ENCODE results near the gene GALNTL6.
"Not testable (repeated sequence)": the region's sequence is repeated elsewhere in the genome, so short reads cannot be mapped to it uniquely, and the experiment has no call there.

Gene GALNTL6

GRCh38 chr4:172393220-172393619 is 580.0 kb downstream of the GALNTL6 start:
- no peak for DNase-seq (ENCODE audit: low read depth)

GRCh38 chr4:172404676-172405075 is 591.5 kb downstream of the GALNTL6 start:
- DNase-seq (ENCODE audit: low read depth) = no peak

GRCh38 chr4:172410363-172410762 is 597.2 kb downstream of the GALNTL6 start:
- DNase-seq (ENCODE audit: low read depth) = no peak

GRCh38 chr4:172411149-172411548 is 597.9 kb downstream of the GALNTL6 start:
- no peak for DNase-seq (ENCODE audit: low read depth)

- DNase-seq (ENCODE audit: low read depth) = no peak
These were observed 599.8 kb downstream of the GALNTL6 start for GRCh38 chr4:172412851-172413580.

GRCh38 chr4:172428979-172429378 is 615.8 kb downstream of the GALNTL6 start:
- not testable (repeated sequence) for DNase-seq (ENCODE audit: low read depth)

- no peak for DNase-seq (ENCODE audit: low read depth)
These were observed 667.3 kb downstream of the GALNTL6 start for GRCh38 chr4:172480471-172480870.

- no peak for DNase-seq (ENCODE audit: low read depth)
These were observed 668.8 kb downstream of the GALNTL6 start for GRCh38 chr4:172481802-172482508.

GRCh38 chr4:172485007-172485406 is 671.8 kb downstream of the GALNTL6 start:
- no peak for DNase-seq (ENCODE audit: low read depth)

GRCh38 chr4:172486531-172486930 is 673.3 kb downstream of the GALNTL6 start:
- no peak for DNase-seq (ENCODE audit: low read depth)

GRCh38 chr4:172489861-172490260 is 676.7 kb downstream of the GALNTL6 start:
- DNase-seq (ENCODE audit: low read depth) = no peak

- DNase-seq (ENCODE audit: low read depth) = no peak
These were observed 682.6 kb downstream of the GALNTL6 start for GRCh38 chr4:172495769-172496168.

- no peak for DNase-seq (ENCODE audit: low read depth)
These were observed 684.1 kb downstream of the GALNTL6 start for GRCh38 chr4:172497321-172497720.

GRCh38 chr4:172514011-172514410 is 700.8 kb downstream of the GALNTL6 start:
- DNase-seq (ENCODE audit: low read depth) = no peak

- DNase-seq (ENCODE audit: low read depth) = no peak
These were observed 701.6 kb downstream of the GALNTL6 start for GRCh38 chr4:172514801-172515200.

GRCh38 chr4:172515266-172515879 is 702.2 kb downstream of the GALNTL6 start:
- no peak for DNase-seq (ENCODE audit: low read depth)

- no peak for DNase-seq (ENCODE audit: low read depth)
These were observed 704.2 kb downstream of the GALNTL6 start for GRCh38 chr4:172517391-172517790.

- DNase-seq (ENCODE audit: low read depth) = no peak
These were observed 708.0 kb downstream of the GALNTL6 start for GRCh38 chr4:172521248-172521647.

GRCh38 chr4:172521680-172522079 is 708.5 kb downstream of the GALNTL6 start:
- DNase-seq (ENCODE audit: low read depth) = no peak

- no peak for DNase-seq (ENCODE audit: low read depth)
These were observed 730.0 kb downstream of the GALNTL6 start for GRCh38 chr4:172543249-172543648.

GRCh38 chr4:172546782-172547181 is 733.6 kb downstream of the GALNTL6 start:
- DNase-seq (ENCODE audit: low read depth) = no peak

- no peak for DNase-seq (ENCODE audit: low read depth)
These were observed 734.5 kb downstream of the GALNTL6 start for GRCh38 chr4:172547724-172548123.

GRCh38 chr4:172553216-172553615 is 740.0 kb downstream of the GALNTL6 start:
- DNase-seq (ENCODE audit: low read depth) = no peak
